ENCODE results near the gene HOXB9.

Gene HOXB9

GRCh38 chr17:48579760-48580554 lies 46.2 kb downstream of the HOXB9 start:
- DNase-seq (ENCODE audit: low read depth), result no peak

GRCh38 chr17:48579471-48579759 lies 46.7 kb downstream of the HOXB9 start:
- DNase-seq (ENCODE audit: low read depth), result no peak
- H3K4me3 ChIP-seq (ENCODE audit: low read depth, low read length), result no peak overlapping the region

More at GRCh38 chr17:48579760-48580554, 46.2 kb downstream of the HOXB9 start:
- TF ChIP-seq MAX (IDR thresholded peaks at IDR 0.05; ENCODE audit: low read depth, low read length) (no peak), CTCF (IDR thresholded peaks at IDR 0.05; ENCODE audit: low read depth, low read length) (no peak), POLR2A (IDR thresholded peaks at IDR 0.05; ENCODE audit: extremely low read depth, insufficient read length) (no peak), MYC (IDR thresholded peaks at IDR 0.05; ENCODE audit: low read depth, low read length) (no peak)
- H3K4me3 ChIP-seq (ENCODE audit: low read depth, low read length), result no peak overlapping the region

GRCh38 chr17:48578616-48579470 lies 47.3 kb downstream of the HOXB9 start:
- DNase-seq (ENCODE audit: low read depth), result no peak
- H3K4me3 ChIP-seq (ENCODE audit: low read depth, low read length), result no peak overlapping the region
- TF ChIP-seq MYC (IDR thresholded peaks at IDR 0.05; ENCODE audit: low read depth, low read length) (no peak), POLR2A (IDR thresholded peaks at IDR 0.05; ENCODE audit: extremely low read depth, insufficient read length) (no peak), CTCF (IDR thresholded peaks at IDR 0.05; ENCODE audit: low read depth, low read length) (no peak), MAX (IDR thresholded peaks at IDR 0.05; ENCODE audit: low read depth, low read length) (no peak)

More at GRCh38 chr17:48579471-48579759, 46.7 kb downstream of the HOXB9 start:
- no peak for TF ChIP-seq MYC (IDR thresholded peaks at IDR 0.05; ENCODE audit: low read depth, low read length)
- TF ChIP-seq POLR2A (IDR thresholded peaks at IDR 0.05; ENCODE audit: extremely low read depth, insufficient read length), result no peak
- no peak for TF ChIP-seq MAX (IDR thresholded peaks at IDR 0.05; ENCODE audit: low read depth, low read length)
- TF ChIP-seq CTCF (IDR thresholded peaks at IDR 0.05; ENCODE audit: low read depth, low read length), result no peak

GRCh38 chr17:48577946-48578615 lies 48.1 kb downstream of the HOXB9 start, which contains the start of gene HOXB4:
Gene HOXB4 (minus strand): TSS chr17:48578350. CDS start chr17:48578319, 31 bp downstream.
- TF ChIP-seq MAX (IDR thresholded peaks at IDR 0.05; ENCODE audit: low read depth, low read length) (no peak), MYC (IDR thresholded peaks at IDR 0.05; ENCODE audit: low read depth, low read length) (no peak), CTCF (IDR thresholded peaks at IDR 0.05; ENCODE audit: low read depth, low read length) (no peak), POLR2A (IDR thresholded peaks at IDR 0.05; ENCODE audit: extremely low read depth, insufficient read length) (no peak)
- no peak for DNase-seq (ENCODE audit: low read depth)
- H3K4me3 ChIP-seq (ENCODE audit: low read depth, low read length), result no peak within 1 kb of the TSS

GRCh38 chr17:48577330-48577945 lies 48.7 kb downstream of the HOXB9 start:
- DNase-seq (ENCODE audit: low read depth), result no peak
- TF ChIP-seq MAX (IDR thresholded peaks at IDR 0.05; ENCODE audit: low read depth, low read length), result no peak
- no peak for TF ChIP-seq CTCF (IDR thresholded peaks at IDR 0.05; ENCODE audit: low read depth, low read length)
- no peak for TF ChIP-seq MYC (IDR thresholded peaks at IDR 0.05; ENCODE audit: low read depth, low read length)
- TF ChIP-seq POLR2A (IDR thresholded peaks at IDR 0.05; ENCODE audit: extremely low read depth, insufficient read length), result no peak
- H3K4me3 ChIP-seq (ENCODE audit: low read depth, low read length), result no peak overlapping the region

Data from NB4 (cell line).